CD8-positive, alpha-beta memory T cell (primary cell): ENCODE measurements around the gene XCR1. TPM values are rescaled to one million over a fixed set of nuclear protein-coding genes. Genes with fewer than 3 reads are reported as not detected.
A peak's percentile ranks its signal among the peaks of the same experiment; 100 is the strongest.

Experiments
- CTCF ChIA-PET: fragments of 350-600 bp; sonication (Branson Sonifier 250); formaldehyde crosslinking; loops from one replicate; lab custom pipeline; 2021; ENCODE audit warnings: antibody characterized with exemption; lab: Charles Lee
- POLR2A ChIA-PET: fragments of 350-600 bp; sonication (Branson Sonifier 250); formaldehyde crosslinking; loops from one replicate; lab custom pipeline; 2021; ENCODE audit warnings: antibody characterized with exemption; lab: Charles Lee
- DNase-seq, 5 donors: peaks; one replicate each; pipeline versions ENCODE4 v3.0.0 to v3.0.0-alpha.2; 2020 to 2022; ENCODE audit warnings: mixed read lengths in 1 of 5
- H3K27ac ChIP-seq: one replicate; pipeline ENCODE4 v1.7.0; 2013; ENCODE audit warnings: low read depth, mild to moderate bottlenecking, low read length, moderate library complexity
- H3K27me3 ChIP-seq: 2 replicates; pipeline ENCODE4 v1.7.0; 2013; ENCODE audit warnings: low read length, mild to moderate bottlenecking; ENCODE audit not compliant: insufficient read depth, poor library complexity, severe bottlenecking
- H3K36me3 ChIP-seq: 2 replicates; pipeline ENCODE4 v1.7.0; 2013; ENCODE audit warnings: mild to moderate bottlenecking, low read length, moderate library complexity; ENCODE audit not compliant: insufficient read depth
- H3K4me1 ChIP-seq: 2 replicates; pipeline ENCODE4 v1.7.0; 2013; ENCODE audit warnings: mild to moderate bottlenecking, low read length, moderate library complexity; ENCODE audit not compliant: insufficient read depth
- H3K4me3 ChIP-seq: 2 replicates; pipeline ENCODE4 v1.7.0; 2013; ENCODE audit warnings: mild to moderate bottlenecking, low read length
- H3K9me3 ChIP-seq: 2 replicates; pipeline ENCODE4 v1.7.0; 2013; ENCODE audit warnings: mild to moderate bottlenecking, low read length
- H3K27ac Mint-ChIP-seq, 8 donors: one replicate each; pipeline ENCODE4 v1.8.0; 2020 to 2021; ENCODE audit warnings: mixed read lengths in 8 of 8, mild to moderate bottlenecking in 6 of 8, inconsistent platforms in 3 of 8, moderate library complexity in 3 of 8
- H3K27me3 Mint-ChIP-seq, 2 donors: one replicate each; pipeline ENCODE4 v1.8.0; 2020 to 2021; ENCODE audit warnings: mixed read lengths in 2 of 2, mild to moderate bottlenecking in 1 of 2, moderate library complexity in 1 of 2
- H3K36me3 Mint-ChIP-seq, 3 donors: one replicate each; pipeline ENCODE4 v1.8.0; 2020 to 2021; ENCODE audit warnings: mixed read lengths in 3 of 3, inconsistent platforms in 1 of 3, mild to moderate bottlenecking in 1 of 3
- H3K4me1 Mint-ChIP-seq, 3 donors: one replicate each; pipeline ENCODE4 v1.8.0; 2020 to 2021; ENCODE audit warnings: mixed read lengths in 3 of 3, inconsistent platforms in 1 of 3, mild to moderate bottlenecking in 1 of 3
- H3K4me3 Mint-ChIP-seq, 7 donors: one replicate each; pipeline ENCODE4 v1.8.0; 2020 to 2021; ENCODE audit warnings: mixed read lengths in 7 of 7, mild to moderate bottlenecking in 6 of 7, moderate library complexity in 4 of 7, inconsistent platforms in 2 of 7
- H3K9me3 Mint-ChIP-seq, 5 donors: one replicate each; pipeline ENCODE4 v1.8.0; 2020 to 2022; ENCODE audit warnings: mixed read lengths in 5 of 5, mild to moderate bottlenecking in 3 of 5, moderate library complexity in 2 of 5, inconsistent platforms in 1 of 5
- polyA plus RNA-seq: library from polyadenylated mRNA; unstranded; fragments of 300-500 nt; fragmentation: Illumina TruSeq; gene quantifications from one replicate; pipeline ENCODE4 v1.2.3, GENCODE V29; 2021
- total RNA-seq, 2 experiments: library from RNA; stranded (reverse); gene quantifications; one replicate each; pipeline ENCODE4 v1.2.3, GENCODE V29; 2021

XCR1 gene
- total RNA-seq, result not detected
- not detected for polyA plus RNA-seq

- Mint-ChIP-seq H3K4me3 (no peak within 1 kb of the TSS), H3K27me3 (peaks cover 0 to 1% of the 10 kb centered on the region in 2 donors), H3K9me3 (peaks cover 6 to 11% (median 9%) of the 10 kb centered on the region in 5 donors), H3K27ac (peak within 1 kb of the TSS in 2 of 8 donors; percentile 47 to 73), H3K36me3 (peaks cover 0 to 12% (median 0%) of the 10 kb centered on the region in 3 donors), H3K4me1 (peaks cover 0 to 3% (median 2%) of the 10 kb centered on the region in 3 donors)
- Histone ChIP-seq H3K27ac (no peak within 1 kb of the TSS), H3K9me3 (no peaks in the 10 kb centered on the region), H3K27me3 (no peaks in the 10 kb centered on the region), H3K4me3 (no peak within 1 kb of the TSS), H3K4me1 (no peaks in the 10 kb centered on the region), H3K36me3 (no peaks in the 10 kb centered on the region)
- POLR2A ChIA-PET, result no interaction called here
- CTCF ChIA-PET, result interaction anchor here (0.9 to 2.0 kb wide), 5 partner anchors 19 to 88 kb away, joined by 3 to 10 read pairs (median 5); no protein-coding TSS in a partner anchor
- DNase-seq, result no peak
Measured at GRCh38 chr3:46027021-46027705, at the start of gene XCR1. XCR1 (minus strand) TSS chr3:46027483; CDS start chr3:46021947, 5,536 bp downstream.

DNA sequence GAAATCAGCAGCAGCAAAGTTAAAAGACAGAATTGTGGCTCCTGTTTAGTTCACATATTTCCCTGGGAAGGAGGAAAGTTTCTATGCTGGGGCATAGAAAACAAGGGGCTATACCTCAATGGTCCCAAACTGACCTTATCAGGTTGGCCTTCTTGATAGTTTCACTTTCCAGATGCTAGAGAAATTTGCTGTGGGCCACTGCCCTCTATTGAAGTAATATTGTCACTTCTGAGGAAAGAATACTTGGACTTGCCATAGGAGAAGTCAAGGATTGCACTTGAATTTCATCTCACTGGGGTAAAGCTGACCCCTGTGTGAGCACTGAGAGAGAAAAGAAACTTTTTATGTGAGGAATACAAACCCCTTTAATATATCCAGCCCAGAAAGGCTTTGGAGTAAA is 49.3 kb upstream of the XCR1 start:
- POLR2A ChIA-PET, result interaction anchor here (0.7 to 2.3 kb wide), 3 partner anchors 133 to 583 kb away, joined by 3 to 7 read pairs (median 6); partner anchors contain the start of gene CXCR6
- peak overlapping the region in 2 of 8 donors; percentile 52 to 69 for H3K27ac Mint-ChIP-seq
- Histone ChIP-seq H3K36me3 (no peaks in the 10 kb centered on the region), H3K4me1 (peaks cover 18% of the 10 kb centered on the region), H3K27ac (no peak overlapping the region), H3K27me3 (no peaks in the 10 kb centered on the region), H3K9me3 (peaks cover 5% of the 10 kb centered on the region), H3K4me3 (no peak overlapping the region)
- no peaks in the 10 kb centered on the region for H3K27me3 Mint-ChIP-seq
- H3K4me3 Mint-ChIP-seq, result no peak overlapping the region
- H3K36me3 Mint-ChIP-seq, result peaks cover 0 to 31% (median under 1%) of the 10 kb centered on the region in 3 donors
- peaks cover 29 to 64% (median 33%) of the 10 kb centered on the region in 3 donors for H3K4me1 Mint-ChIP-seq
- no peak for DNase-seq
- CTCF ChIA-PET, result interaction anchor here (0.6 to 11.0 kb wide), 22 partner anchors 8 to 415 kb away, joined by 3 to 295 read pairs (median 5); partner anchors contain the start of genes CCR5, CXCR6, FYCO1 and XCR1
- peaks cover 5 to 22% (median 20%) of the 10 kb centered on the region in 5 donors for H3K9me3 Mint-ChIP-seq

DNA sequence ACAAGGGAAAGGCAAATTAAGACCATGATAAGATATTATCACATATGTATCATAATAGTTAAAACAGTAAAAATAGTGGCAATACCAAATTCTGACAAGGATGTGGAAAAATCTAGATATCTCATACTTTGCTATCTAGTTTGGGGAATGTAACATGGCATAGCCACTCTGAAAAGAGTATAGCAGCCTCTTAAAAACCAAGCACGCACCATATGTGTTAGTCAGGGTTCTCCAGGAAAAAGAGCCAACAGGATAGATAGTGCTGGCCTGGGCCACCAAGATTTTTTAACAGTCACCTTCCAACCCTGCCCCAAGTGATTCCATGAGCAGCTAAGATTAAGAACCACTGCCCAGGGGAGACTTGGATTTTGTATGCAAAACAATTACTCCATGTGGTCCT is 48.5 kb upstream of the XCR1 start:
- ChIA-PET CTCF (interaction anchor here (0.6 to 11.0 kb wide), 16 partner anchors 8 to 315 kb away, joined by 3 to 295 read pairs (median 18); partner anchors contain the start of genes CCR5, CXCR6, FYCO1 and XCR1), POLR2A (interaction anchor here (0.7 to 2.3 kb wide), 5 partner anchors 11 to 582 kb away, joined by 3 to 8 read pairs (median 6); partner anchors contain the start of gene CXCR6)
- no peak overlapping the region for H3K4me3 Mint-ChIP-seq
- Histone ChIP-seq H3K36me3 (no peaks in the 10 kb centered on the region), H3K4me3 (no peak overlapping the region), H3K9me3 (peaks cover 11% of the 10 kb centered on the region), H3K27me3 (no peaks in the 10 kb centered on the region), H3K4me1 (peaks cover 26% of the 10 kb centered on the region), H3K27ac (no peak overlapping the region)
- H3K4me1 Mint-ChIP-seq, result peaks cover 37 to 72% (median 41%) of the 10 kb centered on the region in 3 donors
- peaks cover 2 to 39% (median 6%) of the 10 kb centered on the region in 3 donors for H3K36me3 Mint-ChIP-seq
- no peak for DNase-seq
- H3K9me3 Mint-ChIP-seq, result peaks cover 13 to 29% (median 28%) of the 10 kb centered on the region in 5 donors
- peak overlapping the region in 2 of 8 donors; percentile 32 to 36 for H3K27ac Mint-ChIP-seq
- H3K27me3 Mint-ChIP-seq, result no peaks in the 10 kb centered on the region

GRCh38 chr3:46071222-46071858 is 44.1 kb upstream of the XCR1 start:
- H3K36me3 Mint-ChIP-seq, result peaks cover 2 to 41% (median 6%) of the 10 kb centered on the region in 3 donors
- Histone ChIP-seq H3K4me3 (no peak overlapping the region), H3K27me3 (no peaks in the 10 kb centered on the region), H3K36me3 (no peaks in the 10 kb centered on the region), H3K4me1 (peaks cover 58% of the 10 kb centered on the region), H3K9me3 (peaks cover 11% of the 10 kb centered on the region), H3K27ac (no peak overlapping the region)
- H3K4me1 Mint-ChIP-seq, result peaks cover 63 to 93% (median 70%) of the 10 kb centered on the region in 3 donors
- no peak for DNase-seq
- CTCF ChIA-PET, result interaction anchor here (2.0 kb wide), 1 partner anchor 132 kb away, joined by 6 read pairs; no protein-coding TSS in a partner anchor
- peak overlapping the region in 7 of 8 donors; percentile 3 to 97 (median 71) for H3K27ac Mint-ChIP-seq
- no peaks in the 10 kb centered on the region for H3K27me3 Mint-ChIP-seq
- H3K4me3 Mint-ChIP-seq, result peak overlapping the region in 5 of 7 donors; percentile 21 to 37 (median 23)
- POLR2A ChIA-PET, result no interaction called here
- peaks cover 23 to 41% (median 32%) of the 10 kb centered on the region in 5 donors for H3K9me3 Mint-ChIP-seq

- ChIA-PET POLR2A (no interaction called here), CTCF (interaction anchor here (4.4 kb wide), 1 partner anchor 7 kb away, joined by 29 read pairs; no protein-coding TSS in a partner anchor)
- H3K27ac ChIP-seq, result no peak overlapping the region
- Mint-ChIP-seq H3K4me3 (peak overlapping the region; percentile 6 to 47 (median 21)), H3K27ac (peak overlapping the region in 7 of 8 donors; percentile 3 to 97 (median 64)), H3K9me3 (peaks cover 23 to 41% (median 32%) of the 10 kb centered on the region in 5 donors), H3K36me3 (peaks cover 2 to 40% (median 6%) of the 10 kb centered on the region in 3 donors), H3K27me3 (no peaks in the 10 kb centered on the region), H3K4me1 (peaks cover 70 to 93% (median 72%) of the 10 kb centered on the region in 3 donors)
- DNase-seq, result peak in 2 of 5 donors; percentile 50 to 55
- no peaks in the 10 kb centered on the region for H3K36me3 ChIP-seq
- peaks cover 11% of the 10 kb centered on the region for H3K9me3 ChIP-seq
- no peaks in the 10 kb centered on the region for H3K27me3 ChIP-seq
- H3K4me1 ChIP-seq, result peaks cover 60% of the 10 kb centered on the region
- no peak overlapping the region for H3K4me3 ChIP-seq
Measured at GRCh38 chr3:46070595-46071093, 43.4 kb upstream of the XCR1 start.

DNA sequence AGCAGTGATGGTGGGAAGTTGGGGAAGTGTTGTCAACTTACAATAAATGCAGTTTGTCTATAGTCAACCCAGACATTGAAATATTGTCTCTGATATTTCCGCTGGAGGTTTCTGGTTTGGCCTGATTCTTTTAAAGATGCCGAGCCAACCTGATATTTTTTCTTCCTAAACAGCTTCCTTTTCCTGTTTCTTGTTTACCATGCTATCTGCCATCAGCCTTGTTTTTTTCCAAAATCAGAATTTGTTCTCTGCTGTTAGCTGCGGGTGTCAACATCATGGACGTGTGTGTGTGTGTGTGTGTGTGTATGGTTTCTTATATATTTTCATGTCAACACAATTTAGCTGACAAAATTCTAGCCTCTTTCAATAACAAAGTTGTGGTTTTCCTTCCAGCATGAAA is 41.2 kb upstream of the XCR1 start:
- Histone ChIP-seq H3K4me3 (no peak overlapping the region), H3K36me3 (no peaks in the 10 kb centered on the region), H3K9me3 (peaks cover 11% of the 10 kb centered on the region), H3K27me3 (no peaks in the 10 kb centered on the region), H3K27ac (peak overlapping the region; percentile 9), H3K4me1 (peaks cover 82% of the 10 kb centered on the region)
- Mint-ChIP-seq H3K4me3 (peak overlapping the region; percentile 45 to 81 (median 56)), H3K9me3 (peaks cover 23 to 36% (median 27%) of the 10 kb centered on the region in 5 donors), H3K27ac (peak overlapping the region; percentile 79 to 99 (median 96)), H3K4me1 (peaks cover 82 to 97% (median 88%) of the 10 kb centered on the region in 3 donors), H3K36me3 (peaks cover 2 to 24% (median 6%) of the 10 kb centered on the region in 3 donors), H3K27me3 (no peaks in the 10 kb centered on the region)
- CTCF ChIA-PET, result interaction anchor here (0.9 to 4.4 kb wide), 15 partner anchors 9 to 310 kb away, joined by 3 to 29 read pairs (median 4); partner anchors contain the start of genes CXCR6 and FYCO1
- POLR2A ChIA-PET, result interaction anchor here (0.8 to 1.6 kb wide), 6 partner anchors 74 to 130 kb away, joined by 3 to 17 read pairs (median 6); partner anchors contain the start of genes CXCR6 and FYCO1
- peak in 2 of 5 donors; percentile 55 to 73 for DNase-seq

GRCh38 chr3:46067401-46067800 is 40.1 kb upstream of the XCR1 start:
- Histone ChIP-seq H3K27ac (no peak overlapping the region), H3K4me1 (peaks cover 84% of the 10 kb centered on the region), H3K4me3 (no peak overlapping the region), H3K27me3 (no peaks in the 10 kb centered on the region), H3K9me3 (peaks cover 11% of the 10 kb centered on the region), H3K36me3 (no peaks in the 10 kb centered on the region)
- Mint-ChIP-seq H3K27ac (peak overlapping the region; percentile 79 to 99 (median 96)), H3K4me3 (peak overlapping the region; percentile 47 to 78 (median 70)), H3K4me1 (peaks cover 87 to 97% (median 91%) of the 10 kb centered on the region in 3 donors), H3K27me3 (no peaks in the 10 kb centered on the region), H3K36me3 (peaks cover 2 to 13% (median 6%) of the 10 kb centered on the region in 3 donors), H3K9me3 (peaks cover 14 to 25% (median 20%) of the 10 kb centered on the region in 5 donors)
- POLR2A ChIA-PET, result interaction anchor here (1.6 kb wide), 1 partner anchor 73 kb away, joined by 17 read pairs; the partner anchor contains the start of gene FYCO1
- DNase-seq, result no peak
- CTCF ChIA-PET, result interaction anchor here (0.8 to 4.4 kb wide), 5 partner anchors 10 to 128 kb away, joined by 3 to 29 read pairs (median 5); no protein-coding TSS in a partner anchor
